Measurements from ENCODE around the gene ACSL5. TPM values are rescaled to one million over a fixed set of nuclear protein-coding genes. Genes with fewer than 3 reads are reported as not detected.

Gene ACSL5
- total and polyA plus RNA-seq, 2 donors (not counting 3 experiments of a cell fraction or from before 2014, with no cell fraction given) = 1.5 to 2.1 TPM

DNA sequence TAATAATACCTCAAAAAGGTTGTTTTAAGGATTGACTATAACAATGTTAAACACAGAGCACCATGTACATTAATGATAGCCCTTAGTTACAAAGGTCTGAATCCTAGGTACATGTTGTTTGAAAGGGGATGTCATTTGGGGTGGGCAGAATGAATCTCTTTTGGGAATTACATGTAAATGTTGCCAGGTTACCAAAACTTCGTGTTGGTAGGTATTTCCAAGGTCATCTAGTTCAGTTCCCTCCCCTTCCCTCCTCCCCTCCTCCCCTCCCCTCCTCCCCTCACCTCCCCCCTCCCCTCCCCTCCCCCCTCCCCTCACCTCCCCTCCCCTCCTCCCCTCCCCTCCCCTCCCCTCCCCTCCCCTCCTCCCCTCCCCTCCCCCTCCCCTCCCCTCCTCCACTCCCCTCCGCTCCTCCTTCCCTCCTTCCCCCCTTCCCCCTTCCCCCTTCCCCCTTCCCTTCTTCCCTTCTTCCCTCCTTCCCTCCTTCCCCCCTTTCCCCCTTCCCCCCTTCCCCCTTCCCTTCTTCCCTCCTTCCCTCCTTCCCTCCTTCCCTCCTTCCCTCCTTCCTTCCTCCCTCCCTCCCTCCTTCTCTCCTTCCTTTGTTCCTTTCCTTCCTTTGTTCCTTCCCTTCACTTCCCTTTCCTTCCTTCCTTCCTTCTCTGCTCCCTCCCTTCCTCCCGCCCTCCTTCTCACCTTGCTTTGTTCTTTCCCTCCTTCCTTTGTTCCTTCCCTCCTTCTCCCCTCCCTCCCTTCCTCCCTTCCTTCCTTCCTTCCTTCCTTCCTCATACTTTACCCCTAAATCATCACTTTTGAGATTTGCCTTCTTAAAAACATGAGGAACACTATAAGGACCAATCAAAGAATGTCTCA lies 81.2 kb downstream of the ACSL5 start:
- ChIA-PET CTCF (interaction anchor here (1.1 to 1.8 kb wide), 3 partner anchors 12 to 20 kb away, joined by 3 to 6 read pairs (median 4); no protein-coding TSS in a partner anchor), POLR2A (no interaction called here)
- no peak overlapping the region for H3K9ac ChIP-seq (replicated peaks; ENCODE audit: extremely low read depth, insufficient read depth, low read length)
- no TSS peak for BruUV-seq (replicated peaks)
- H3K79me2 ChIP-seq (ENCODE audit: control insufficient read depth, insufficient read depth, low read length) = peaks cover 12% of the 10 kb centered on the region
- no peak overlapping the region for H2AFZ ChIP-seq (ENCODE audit: low read depth, low read length)
- FAIRE-seq = no peak
- H3K27me3 ChIP-seq (ENCODE audit: control insufficient read depth in 2 of 2, insufficient read depth in 2 of 2, low read length in 2 of 2) = no peaks in the 10 kb centered on the region
- intact Hi-C loops (cut with micrococcal nuclease) = no loop called here
- dilution Hi-C loops (cut with MboI; ENCODE audit: extremely low pct_ligation_motif_present, low sequenced_read_pairs) = no loop called here
- no peaks in the 10 kb centered on the region for H3K36me3 ChIP-seq (ENCODE audit: control insufficient read depth in 2 of 2, extremely low read depth in 1 of 2, insufficient read depth in 2 of 2, low read length in 2 of 2)
- no peaks in the 10 kb centered on the region for H3K4me1 ChIP-seq (ENCODE audit: control insufficient read depth, extremely low read depth, insufficient read depth, low read length)
- no peak overlapping the region for H3K4me3 ChIP-seq (replicated peaks in 1 of 3; ENCODE audit: insufficient read depth in 1 of 3, low read depth in 1 of 3, low read length in 3 of 3)
- no peaks in the 10 kb centered on the region for H3K9me1 ChIP-seq (replicated peaks; ENCODE audit: control insufficient read depth, extremely low read depth, insufficient read depth, low read length)
- H3K9me3 ChIP-seq (replicated peaks; ENCODE audit: control insufficient read depth, insufficient read depth, low read length) = no peaks in the 10 kb centered on the region
- H4K20me1 ChIP-seq (replicated peaks; ENCODE audit: control insufficient read depth, extremely low read depth, insufficient read depth, low read length) = no peaks in the 10 kb centered on the region
- TF ChIP-seq, protein P1, sequence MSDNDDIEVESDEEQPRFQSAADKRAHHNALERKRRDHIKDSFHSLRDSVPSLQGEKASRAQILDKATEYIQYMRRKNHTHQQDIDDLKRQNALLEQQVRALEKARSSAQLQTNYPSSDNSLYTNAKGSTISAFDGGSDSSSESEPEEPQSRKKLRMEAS (IDR thresholded peaks at IDR 0.05; ENCODE audit: insufficient read depth, insufficient read length) = no peak
- TF ChIP-seq MYC (IDR thresholded peaks at IDR 0.05; ENCODE audit: low read depth, low read length) = no peak
- no peak for TF ChIP-seq GATA2 (IDR thresholded peaks at IDR 0.05; ENCODE audit: insufficient read depth, insufficient read length, low read depth, low read length)
- TF ChIP-seq POLR2AphosphoS5 (IDR thresholded peaks at IDR 0.05; ENCODE audit: insufficient read depth, low read depth, low read length) = no peak
- DNase-seq (ENCODE audit: low read depth, low spot score) = no peak
- H3K4me2 ChIP-seq (ENCODE audit: insufficient read depth, low read length) = no peak overlapping the region
- H3K27ac ChIP-seq (ENCODE audit: insufficient read depth, low read depth, low read length) = no peak overlapping the region

GRCh38 chr10:112456533-112456932 lies 82.6 kb downstream of the ACSL5 start:
- dilution Hi-C loops (cut with MboI; ENCODE audit: extremely low pct_ligation_motif_present, low sequenced_read_pairs) = no loop called here
- intact Hi-C loops (cut with micrococcal nuclease) = no loop called here
- BruUV-seq (replicated peaks) = no TSS peak

More at GRCh38 chr10:112456533-112456932, 82.6 kb downstream of the ACSL5 start:
- Histone ChIP-seq H3K9me1 (replicated peaks; ENCODE audit: control insufficient read depth, extremely low read depth, insufficient read depth, low read length) (no peaks in the 10 kb centered on the region), H3K27me3 (ENCODE audit: control insufficient read depth in 2 of 2, insufficient read depth in 2 of 2, low read length in 2 of 2) (no peaks in the 10 kb centered on the region), H4K20me1 (replicated peaks; ENCODE audit: control insufficient read depth, extremely low read depth, insufficient read depth, low read length) (no peaks in the 10 kb centered on the region), H3K4me1 (ENCODE audit: control insufficient read depth, extremely low read depth, insufficient read depth, low read length) (no peaks in the 10 kb centered on the region), H3K27ac (ENCODE audit: insufficient read depth, low read depth, low read length) (no peak overlapping the region), H2AFZ (ENCODE audit: low read depth, low read length) (no peak overlapping the region), H3K9me3 (replicated peaks; ENCODE audit: control insufficient read depth, insufficient read depth, low read length) (no peaks in the 10 kb centered on the region), H3K79me2 (ENCODE audit: control insufficient read depth, insufficient read depth, low read length) (peaks cover 6% of the 10 kb centered on the region), H3K36me3 (ENCODE audit: control insufficient read depth in 2 of 2, extremely low read depth in 1 of 2, insufficient read depth in 2 of 2, low read length in 2 of 2) (peaks cover 2 to 5% of the 10 kb centered on the region in 2 experiments), H3K9ac (replicated peaks; ENCODE audit: extremely low read depth, insufficient read depth, low read length) (no peak overlapping the region), H3K4me3 (replicated peaks in 1 of 3; ENCODE audit: insufficient read depth in 1 of 3, low read depth in 1 of 3, low read length in 3 of 3) (no peak overlapping the region), H3K4me2 (ENCODE audit: insufficient read depth, low read length) (no peak overlapping the region)
- FAIRE-seq (no peak), DNase-seq (ENCODE audit: low read depth, low spot score) (no peak)
- ChIA-PET POLR2A (no interaction called here), CTCF (interaction anchor here (0.8 to 1.8 kb wide), 6 partner anchors 11 to 738 kb away, joined by 3 to 6 read pairs (median 4); no protein-coding TSS in a partner anchor)
- TF ChIP-seq FOS (IDR thresholded peaks at IDR 0.05; ENCODE audit: borderline replicate concordance, insufficient read depth, low read length) (no peak), MYC (IDR thresholded peaks at IDR 0.05; ENCODE audit: low read depth, low read length) (no peak)

Measured in endothelial cell of umbilical vein (primary cell).